ENCODE data around the gene NIPA2.

- TF ChIP-seq YY1 (IDR thresholded peaks at IDR 0.05; ENCODE audit: insufficient read depth, insufficient read length) (no peak), ZNF274 (IDR thresholded peaks at IDR 0.05; ENCODE audit: low read depth, low read length) (no peak), SUZ12 (IDR thresholded peaks at IDR 0.05; ENCODE audit: extremely low read depth, insufficient read depth, insufficient read length) (no peak)
Observed at GRCh38 chr15:22810853-22811338, 27.6 kb upstream of the NIPA2 start.

Data from NT2/D1 (cell line).